Aorta (tissue), 5 donors: ENCODE data around the gene DAD1. TPM values are rescaled to one million over a fixed set of nuclear protein-coding genes. Genes with fewer than 3 reads are reported as not detected.
"Not testable (repeated sequence)": the region's sequence is repeated elsewhere in the genome, so short reads cannot be mapped to it uniquely, and the experiment has no call there.

ENCODE experiments used
- ATAC-seq: fragments of 200-7000 bp; cut with Tn5 transposase; one replicate; pipeline ENCODE4 v1.9.1; 2022; ENCODE audit warnings: moderate library complexity; ENCODE audit not compliant: low FRiP score
- DNase-seq, 2 donors: peaks; one replicate each; pipeline ENCODE4 v3.0.0-alpha.2; 2020
- H3K27ac ChIP-seq, 2 donors: one replicate each; pipeline ENCODE4 v1.5.1; 2013; ENCODE audit warnings: low read length in 2 of 2, mild to moderate bottlenecking in 2 of 2, moderate library complexity in 2 of 2, control low read depth in 1 of 2, inconsistent platforms in 1 of 2, low read depth in 1 of 2
- H3K27me3 ChIP-seq, 2 donors: one replicate each; pipeline ENCODE4 v1.6.1; 2013; ENCODE audit warnings: control low read depth in 1 of 2, low read length in 1 of 2, mild to moderate bottlenecking in 1 of 2, moderate library complexity in 1 of 2; ENCODE audit not compliant: insufficient read depth in 2 of 2, control insufficient read depth in 1 of 2
- H3K36me3 ChIP-seq, 2 donors: one replicate each; pipeline ENCODE4 v1.6.1; 2013; ENCODE audit warnings: control low read depth in 1 of 2, low read length in 1 of 2, mild to moderate bottlenecking in 1 of 2; ENCODE audit not compliant: insufficient read depth in 2 of 2, control insufficient read depth in 1 of 2
- H3K4me1 ChIP-seq, 2 donors: one replicate each; pipeline ENCODE4 v1.6.1; 2013; ENCODE audit warnings: low read length in 2 of 2, control low read depth in 1 of 2, mild to moderate bottlenecking in 1 of 2, moderate library complexity in 1 of 2; ENCODE audit not compliant: insufficient read depth in 2 of 2, control insufficient read depth in 1 of 2
- H3K4me3 ChIP-seq, 2 donors: one replicate each; pipeline ENCODE4 v1.5.1; 2013; ENCODE audit warnings: low read length in 2 of 2, control low read depth in 1 of 2, mild to moderate bottlenecking in 1 of 2
- H3K9me3 ChIP-seq: one replicate; pipeline ENCODE4 v1.6.1; 2013; ENCODE audit warnings: mild to moderate bottlenecking, low read length; ENCODE audit not compliant: control insufficient read depth
- WGBS, 2 donors: extraction: QIAGEN DNeasy Blood & Tissue Kit; methylation state at CpG; one replicate each; pipeline ENCODE4 v1.1.7; 2013; 5-methylcytosine and 5-hydroxymethylcytosine counted together
- intact Hi-C, 2 donors: fragments of 100-400 bp; cut with DNase I; formaldehyde crosslinking; loops; one replicate each; pipeline versions ENCODE4 v1.14.2 to v1.15.0; 2022
- long read RNA-seq, 2 donors: library from polyadenylated mRNA; unstranded; transcript quantifications; one replicate each; pipeline ENCODE4 v2.0.0, GENCODE V29; 2020 to 2021
- polyA plus RNA-seq, 2 donors: library from polyadenylated mRNA; stranded (reverse); fragments of 200-250 nt; gene quantifications; one replicate each; pipeline ENCODE4 v1.2.3, GENCODE V29; 2013
- total RNA-seq, 2 donors: library from RNA; stranded (reverse); fragmentation: NEBNext Ultra II Directional; extraction: Animal tissue kit (Norgen Biotek cat#: 25700); gene quantifications; one replicate each; pipeline ENCODE4 v1.2.1, GENCODE V29; 2021
- donor health status: healthy with polysubstance abuse.
- donor health status: Bipolar disorder and iron deficiency.
- donor health status: DM: no; HTN: no; CAD: no.
- donor health status: DM: no; HTN: no; CAD: no.
- donor health status: DM: yes; HTN: yes; CAD: no.

DAD1 gene
- total RNA-seq, result 100 to 1,000 TPM; 143 to 149 TPM
- polyA plus RNA-seq, result 100 to 1,000 TPM; 240 to 309 TPM
- long read RNA-seq, donor 1, transcript DAD1-201 (3 exons, 731 nt), result major isoform, 63 of 69 reads
- long read RNA-seq, donor 1, partial matches to known transcripts, result 3 of 69 reads
- long read RNA-seq, donor 1, other reads (novel, unspliced or antisense), result 3 of 69 reads
- long read RNA-seq, donor 2, transcript DAD1-201 (3 exons, 731 nt), result major isoform, 38 of 40 reads
- long read RNA-seq, donor 2, partial matches to known transcripts, result 0 of 40 reads
- long read RNA-seq, donor 2, other reads (novel, unspliced or antisense), result 2 of 40 reads

DNA sequence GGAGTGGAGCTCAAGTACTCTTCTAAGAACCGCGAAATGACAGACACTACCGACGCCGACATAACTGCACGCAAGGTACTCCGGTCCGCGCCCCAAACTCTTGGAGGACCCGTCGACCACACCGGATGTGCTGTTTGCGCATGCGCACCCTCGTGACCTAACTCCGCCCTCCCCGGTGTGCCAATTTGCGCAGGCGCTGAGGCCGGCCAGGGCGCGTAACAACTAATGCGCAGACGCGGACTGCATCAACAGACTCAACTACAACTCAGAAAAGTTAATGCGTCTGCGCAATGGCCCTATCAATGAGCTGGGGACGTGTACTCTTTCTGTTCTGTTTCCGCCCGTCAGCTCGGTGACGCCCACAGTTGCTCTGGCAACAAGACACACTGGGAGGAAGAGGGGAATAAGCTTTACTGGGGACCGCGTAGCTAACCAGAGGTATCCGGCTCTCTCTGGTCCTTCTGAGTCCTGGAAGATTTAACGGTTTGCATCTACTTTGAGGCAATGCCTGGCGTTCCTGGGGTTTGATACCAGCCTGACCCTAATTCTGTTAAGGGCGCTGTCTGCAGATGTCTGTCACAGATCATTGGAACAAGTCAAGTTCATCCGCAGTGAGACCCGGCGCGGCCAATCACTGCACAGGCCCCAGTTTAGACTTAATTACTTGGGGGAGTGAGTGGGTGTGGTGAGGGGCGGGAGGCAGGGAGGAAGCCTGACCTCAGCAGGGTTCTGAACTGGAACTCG, at the start of gene DAD1:
Gene DAD1, minus strand, starts transcription at position 129 of the 744 bp plus-strand sequence. Its CDS starts 67 bp downstream, at position 62.
- DNase-seq (peak; percentile 99 to 100), ATAC-seq (peak; percentile 99)
- Histone ChIP-seq H3K27ac (peak within 1 kb of the TSS; percentile 62 to 94), H3K4me1 (peaks cover 3 to 5% of the 10 kb centered on the region in 2 donors), H3K36me3 (no peaks in the 10 kb centered on the region), H3K4me3 (peak within 1 kb of the TSS; percentile 71 to 77), H3K27me3 (no peaks in the 10 kb centered on the region), H3K9me3 (no peaks in the 10 kb centered on the region)
- WGBS, 2 donors, result 0% methylated on average over 44 of the region's 44 CpGs
- intact Hi-C loops, result no loop called here

DNA sequence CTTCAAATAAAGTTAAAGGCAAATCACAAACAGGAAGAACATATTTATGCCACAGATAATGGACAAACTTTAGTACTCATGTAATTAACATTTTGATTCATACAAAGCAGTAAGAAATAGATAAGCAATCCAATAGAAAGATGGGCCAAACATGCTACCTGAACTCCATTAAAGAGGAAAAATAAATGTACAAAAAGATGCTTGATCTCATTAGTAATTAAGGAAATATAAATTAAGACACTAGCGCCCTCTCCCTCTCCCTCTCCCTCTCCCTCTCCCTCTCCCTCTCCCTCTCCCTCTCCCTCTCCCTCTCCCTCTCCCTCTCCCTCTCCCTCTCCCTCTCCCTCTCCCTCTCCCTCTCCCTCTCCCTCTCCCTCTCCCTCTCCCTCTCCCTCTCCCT, 47.0 kb upstream of the DAD1 start:
- H3K4me3 ChIP-seq, H3K4me1 ChIP-seq, H3K36me3 ChIP-seq, H3K27me3 ChIP-seq, ATAC-seq, DNase-seq, intact Hi-C loops, H3K27ac ChIP-seq, H3K9me3 ChIP-seq: not testable (repeated sequence)
- WGBS, 2 donors, result 57 to 77% methylated on average over 1 of the region's 1 CpG

DNA sequence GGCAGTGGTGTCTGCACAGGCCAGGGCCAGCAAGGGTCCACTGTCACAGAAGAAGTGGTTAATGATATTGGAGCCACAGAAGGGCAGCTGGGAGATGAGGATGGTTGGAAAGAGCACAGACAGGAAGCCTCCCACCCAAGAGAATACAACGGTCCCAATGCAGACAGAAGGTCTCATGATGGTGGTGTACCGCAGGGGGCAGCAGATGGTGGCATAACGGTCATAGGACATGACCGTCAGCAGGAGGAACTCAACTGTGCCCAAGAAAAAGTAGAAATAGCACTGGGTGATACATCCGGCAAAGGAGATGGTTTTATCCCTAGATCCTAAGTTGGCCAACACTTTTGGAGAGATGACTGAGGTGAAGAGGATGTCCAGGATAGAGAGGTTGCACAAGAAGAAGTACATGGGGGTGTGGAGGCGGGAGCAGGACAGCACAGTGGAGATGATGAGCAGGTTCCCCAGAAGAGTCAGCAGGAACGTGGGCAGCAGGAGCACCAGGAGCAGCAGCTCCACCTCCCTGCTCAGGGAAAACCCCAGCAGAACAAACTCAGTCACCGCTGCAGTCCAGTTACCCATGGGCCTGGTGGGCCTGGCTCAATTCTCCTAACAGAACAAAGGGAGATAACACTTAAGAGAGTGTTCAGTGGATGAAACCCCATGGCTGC, 45.3 kb upstream of the DAD1 start:
- Histone ChIP-seq H3K27me3 (no peaks in the 10 kb centered on the region), H3K27ac (no peak overlapping the region), H3K4me1 (no peaks in the 10 kb centered on the region), H3K4me3 (no peak overlapping the region), H3K36me3 (no peaks in the 10 kb centered on the region), H3K9me3 (no peaks in the 10 kb centered on the region)
- ATAC-seq, result no peak
- intact Hi-C loops, result no loop called here
- DNase-seq, result no peak
- 85 to 88% methylated on average over 8 of the region's 8 CpGs for WGBS, 2 donors

DNA sequence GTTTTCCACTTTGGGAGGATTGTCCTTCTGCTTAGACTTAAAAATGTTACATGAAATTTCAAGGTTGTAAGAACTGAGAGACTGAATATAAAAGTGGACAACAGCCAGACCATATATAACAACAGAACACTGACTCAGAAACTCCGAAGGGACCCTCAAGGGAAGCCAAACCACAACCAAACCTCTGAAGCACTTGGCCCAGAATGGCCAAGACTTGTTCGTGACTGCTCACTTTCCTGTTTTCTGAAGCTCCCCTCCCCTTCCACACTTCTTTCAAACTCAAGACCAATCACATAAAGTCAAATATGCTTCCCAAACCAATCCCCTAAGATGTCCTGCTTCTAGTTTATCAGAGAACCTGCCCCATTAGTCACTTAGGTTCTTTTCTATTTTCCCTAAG, 41.5 kb upstream of the DAD1 start:
- Histone ChIP-seq H3K36me3 (no peaks in the 10 kb centered on the region), H3K27me3 (no peaks in the 10 kb centered on the region), H3K27ac (no peak overlapping the region), H3K4me1 (no peaks in the 10 kb centered on the region), H3K4me3 (no peak overlapping the region), H3K9me3 (no peaks in the 10 kb centered on the region)
- DNase-seq (no peak), ATAC-seq (no peak)
- WGBS, 2 donors, result 27 to 28% methylated on average over 2 of the region's 2 CpGs
- intact Hi-C loops, result no loop called here

DNA sequence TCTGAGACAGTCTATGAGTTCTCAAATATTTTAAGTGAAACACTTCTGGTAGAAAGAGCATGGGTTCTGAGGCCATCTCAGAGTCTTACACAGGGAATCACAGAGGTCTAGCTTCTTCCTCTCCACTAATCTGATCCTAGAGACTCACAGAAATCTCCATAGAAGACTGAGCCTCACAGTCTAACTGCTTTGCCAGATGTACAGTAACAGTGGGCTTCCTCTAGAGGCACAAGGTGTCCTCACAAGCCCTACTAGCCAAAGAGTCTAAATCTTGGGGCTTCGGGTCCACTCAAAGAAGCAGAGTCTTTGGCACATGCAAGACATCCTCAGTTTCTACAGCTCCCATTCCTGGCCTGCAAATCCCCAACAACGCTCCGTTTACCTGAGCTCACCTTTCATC, 41.0 kb upstream of the DAD1 start:
- 91 to 93% methylated on average over 3 of the region's 3 CpGs for WGBS, 2 donors
- no peaks in the 10 kb centered on the region for H3K9me3 ChIP-seq
- no peak overlapping the region for H3K4me3 ChIP-seq
- H3K4me1 ChIP-seq, result no peaks in the 10 kb centered on the region
- ATAC-seq (no peak), DNase-seq (no peak)
- intact Hi-C loops, result no loop called here
- no peaks in the 10 kb centered on the region for H3K27me3 ChIP-seq
- no peaks in the 10 kb centered on the region for H3K36me3 ChIP-seq
- no peak overlapping the region for H3K27ac ChIP-seq

DNA sequence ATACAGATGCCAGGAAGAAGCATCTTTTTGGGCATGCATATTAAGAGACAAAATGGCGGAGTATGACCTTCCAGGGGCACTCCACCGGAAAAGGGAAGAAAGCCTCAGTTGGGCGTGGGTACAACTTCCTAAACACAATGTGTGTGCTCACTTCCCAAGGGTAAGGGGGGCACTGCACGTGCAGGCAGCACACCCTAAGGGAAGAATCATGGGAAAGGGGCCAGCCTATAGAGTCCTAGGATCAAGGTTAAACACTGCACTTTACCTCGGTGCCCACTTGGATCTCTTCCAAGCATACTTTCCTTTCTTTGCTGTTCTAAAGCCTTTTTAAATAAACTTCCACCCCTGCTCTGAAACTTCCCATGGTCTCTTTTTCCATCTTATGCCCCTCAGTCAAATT, 40.3 kb upstream of the DAD1 start:
- no peak overlapping the region for H3K27ac ChIP-seq
- no peaks in the 10 kb centered on the region for H3K36me3 ChIP-seq
- no peaks in the 10 kb centered on the region for H3K27me3 ChIP-seq
- DNase-seq (no peak), ATAC-seq (no peak)
- H3K9me3 ChIP-seq, result no peaks in the 10 kb centered on the region
- 60 to 66% methylated on average over 5 of the region's 5 CpGs for WGBS, 2 donors
- no peak overlapping the region for H3K4me3 ChIP-seq
- intact Hi-C loops, result no loop called here
- H3K4me1 ChIP-seq, result no peaks in the 10 kb centered on the region

DNA sequence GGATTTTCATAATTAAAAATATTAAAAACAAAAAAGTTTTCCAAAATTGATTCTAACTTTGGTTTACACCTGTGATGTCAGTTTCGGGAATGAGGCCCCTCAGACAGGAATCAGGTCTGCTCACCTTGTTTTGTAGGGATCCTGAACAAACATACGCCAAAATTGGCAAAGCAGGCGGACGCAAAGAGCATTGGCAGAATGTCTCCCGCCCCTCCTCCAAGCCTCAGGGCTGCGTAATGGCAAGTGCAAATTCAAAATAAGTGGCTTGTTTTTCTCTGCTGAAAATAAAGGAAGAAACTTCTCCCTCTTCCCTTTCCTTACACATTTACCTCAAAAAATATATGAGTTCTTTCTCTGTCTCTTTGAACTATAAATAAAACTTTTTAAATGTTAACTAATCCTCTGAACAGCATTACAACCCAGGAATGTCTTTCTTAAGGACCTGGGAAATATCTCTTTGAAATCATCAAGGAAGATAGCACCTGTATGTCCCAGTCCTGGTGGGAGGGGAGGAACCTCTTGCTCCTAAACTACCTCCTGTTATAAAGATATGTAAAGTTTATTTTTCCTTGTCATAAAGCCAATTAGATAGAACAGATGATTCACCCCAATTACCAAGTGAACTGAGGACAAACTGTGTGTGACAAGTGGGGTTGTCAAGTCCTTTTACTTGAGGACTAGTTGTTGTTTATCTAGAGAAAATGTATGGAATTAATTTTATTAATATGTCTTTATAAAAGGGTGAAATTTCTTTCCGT, 38.7 kb upstream of the DAD1 start:
- no peaks in the 10 kb centered on the region for H3K9me3 ChIP-seq
- ATAC-seq, result no peak
- no peak for DNase-seq
- no peaks in the 10 kb centered on the region for H3K36me3 ChIP-seq
- intact Hi-C loops, result no loop called here
- 75 to 76% methylated on average over 7 of the region's 7 CpGs for WGBS, 2 donors
- no peak overlapping the region for H3K4me3 ChIP-seq
- no peaks in the 10 kb centered on the region for H3K4me1 ChIP-seq
- H3K27me3 ChIP-seq, result no peaks in the 10 kb centered on the region
- H3K27ac ChIP-seq, result no peak overlapping the region

DNA sequence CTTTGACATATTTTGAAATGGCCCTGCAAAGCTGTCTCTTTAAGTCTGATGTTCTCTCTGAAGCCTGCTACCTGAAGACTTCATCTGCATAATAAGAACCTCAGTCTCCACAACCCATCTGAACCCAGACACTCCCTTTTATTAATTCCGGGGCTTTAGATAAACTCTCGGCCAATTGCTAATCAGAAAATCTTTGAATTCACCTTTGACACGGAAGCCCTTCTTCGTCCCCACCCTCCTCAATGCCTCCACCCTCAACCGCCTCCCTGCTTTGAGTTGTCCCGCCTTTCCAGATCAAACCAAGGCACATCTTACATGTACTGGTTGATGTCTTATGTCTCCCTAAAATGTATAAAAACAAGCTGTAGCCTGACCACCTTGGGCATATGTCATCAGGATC, 37.6 kb upstream of the DAD1 start:
- intact Hi-C loops, result no loop called here
- no peaks in the 10 kb centered on the region for H3K36me3 ChIP-seq
- no peaks in the 10 kb centered on the region for H3K9me3 ChIP-seq
- no peak overlapping the region for H3K27ac ChIP-seq
- no peaks in the 10 kb centered on the region for H3K27me3 ChIP-seq
- DNase-seq, result no peak
- H3K4me1 ChIP-seq, result no peaks in the 10 kb centered on the region
- no peak for ATAC-seq
- H3K4me3 ChIP-seq, result no peak overlapping the region
- WGBS, 2 donors, result 88% methylated on average over 6 of the region's 6 CpGs
